SW480 (cell line): ENCODE results near the gene ACE.

Experiments used
- DNase-seq: peaks from one replicate; pipeline ENCODE4 v3.0.0-alpha.2; 2016; ENCODE audit warnings: low spot score

Gene ACE

GRCh38 chr17:63474586-63475460, 2.0 kb upstream of the ACE start:
- no peak for DNase-seq

DNA sequence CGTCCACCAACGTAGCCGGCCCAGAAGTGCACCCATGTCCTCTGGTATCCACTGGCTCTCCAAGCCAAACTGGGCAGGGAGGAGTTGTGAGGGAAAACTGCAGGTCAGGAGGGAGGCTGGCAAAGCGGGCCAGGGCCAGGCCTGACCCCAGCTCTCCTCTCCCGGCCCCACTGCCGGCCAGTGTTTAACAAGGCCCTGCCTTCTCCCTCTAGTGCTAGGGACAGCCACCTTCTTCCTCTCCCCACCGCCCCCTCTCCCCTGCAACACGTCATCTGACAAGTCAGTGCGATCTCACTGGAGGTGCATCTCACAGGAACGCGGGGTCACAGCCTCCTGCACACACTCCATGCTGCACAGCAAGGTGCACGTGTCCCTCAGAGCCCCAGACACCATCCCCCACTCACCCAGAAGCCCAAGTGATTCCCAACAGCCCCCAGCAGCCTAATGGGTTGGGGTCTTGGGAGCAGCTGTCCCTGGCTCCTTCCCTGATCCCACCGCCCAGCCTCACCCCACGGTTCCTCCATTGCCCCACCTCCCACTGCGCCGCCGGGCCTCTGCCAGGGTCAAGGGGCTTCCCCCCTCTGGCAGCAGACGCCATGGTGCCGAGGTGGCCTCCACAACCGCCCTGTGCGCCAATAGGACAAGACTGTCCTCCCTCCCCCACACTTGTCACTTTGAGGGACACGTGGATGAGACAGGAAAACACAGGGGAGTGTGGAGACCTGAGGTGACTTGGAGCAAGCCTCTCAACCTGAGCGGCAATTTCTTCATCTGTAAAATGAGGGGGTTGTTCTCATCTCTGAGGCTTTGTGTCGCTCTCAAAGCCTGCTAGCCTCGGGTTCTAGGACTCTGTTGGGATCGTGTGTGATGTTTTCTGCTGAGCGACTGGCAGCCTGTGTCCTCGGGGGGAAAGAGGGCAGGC, 1.1 kb upstream of the ACE start:
- DNase-seq: no peak

- no peak for DNase-seq
Observed at GRCh38 chr17:63476459-63476853, 405 bp upstream of the ACE start.

DNA sequence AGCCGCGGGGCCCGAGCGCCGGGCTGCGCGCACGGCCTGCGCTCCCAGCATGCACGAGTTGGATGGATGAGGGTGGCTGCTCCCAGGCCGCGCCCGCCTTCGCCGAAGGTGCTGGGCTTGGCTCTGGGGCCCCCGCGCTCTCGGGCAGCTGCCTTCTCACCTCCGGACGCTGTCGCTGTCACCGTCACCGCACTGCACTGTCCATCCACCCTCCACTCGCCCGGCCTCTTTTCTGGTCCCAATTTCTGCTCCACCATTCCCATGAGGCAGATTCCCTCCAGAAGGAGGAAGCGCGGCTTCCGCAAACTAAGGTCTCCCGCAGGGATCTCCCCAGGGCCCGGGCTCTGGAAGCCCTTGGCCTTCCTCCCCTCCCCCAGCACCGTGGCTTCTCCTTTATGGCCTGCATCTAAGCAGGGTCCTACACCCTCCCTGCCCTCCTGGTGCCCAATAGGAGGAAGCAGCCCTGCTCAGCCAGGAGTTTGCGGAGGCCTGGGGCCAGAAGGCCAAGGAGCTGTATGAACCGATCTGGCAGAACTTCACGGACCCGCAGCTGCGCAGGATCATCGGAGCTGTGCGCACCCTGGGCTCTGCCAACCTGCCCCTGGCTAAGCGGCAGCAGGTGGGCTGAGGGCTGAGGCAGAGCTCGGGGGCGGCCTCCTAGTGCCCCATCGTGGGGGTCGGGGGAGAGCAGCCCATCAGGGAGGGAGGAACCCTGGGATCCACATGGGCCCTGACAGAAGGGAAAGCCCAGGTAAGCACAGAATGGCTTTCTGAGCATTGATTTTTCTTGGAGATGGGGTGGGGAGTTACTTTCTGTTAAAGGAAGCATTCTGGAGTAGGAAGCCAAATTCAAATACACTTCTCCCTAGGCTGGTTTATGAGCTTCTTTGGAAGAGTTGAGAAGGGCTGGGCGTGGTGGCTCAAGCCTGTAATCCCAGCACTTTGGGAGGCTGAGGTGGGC, 899 bp downstream of the ACE start:
- DNase-seq: peak; percentile 48

GRCh38 chr17:63478814-63479494, 2.1 kb downstream of the ACE start:
- DNase-seq: peak; percentile 92

GRCh38 chr17:63479495-63480184, 2.8 kb downstream of the ACE start:
- no peak for DNase-seq

GRCh38 chr17:63480192-63480784, 3.4 kb downstream of the ACE start:
- DNase-seq: no peak

- no peak for DNase-seq
Observed at GRCh38 chr17:63480826-63481487, 4.1 kb downstream of the ACE start.

DNA sequence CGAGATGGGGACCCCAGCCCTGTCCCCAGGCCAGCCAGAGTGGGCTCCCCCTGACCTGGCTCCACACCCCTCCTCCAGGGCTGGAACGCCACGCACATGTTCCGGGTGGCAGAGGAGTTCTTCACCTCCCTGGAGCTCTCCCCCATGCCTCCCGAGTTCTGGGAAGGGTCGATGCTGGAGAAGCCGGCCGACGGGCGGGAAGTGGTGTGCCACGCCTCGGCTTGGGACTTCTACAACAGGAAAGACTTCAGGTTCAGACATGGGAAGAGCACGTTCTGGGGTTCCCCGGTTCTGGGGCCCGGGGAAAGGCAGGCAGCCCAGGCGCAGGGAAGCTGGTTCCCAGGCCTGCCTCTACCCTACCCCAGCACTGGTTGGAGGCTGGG, 4.6 kb downstream of the ACE start:
- DNase-seq: no peak

DNA sequence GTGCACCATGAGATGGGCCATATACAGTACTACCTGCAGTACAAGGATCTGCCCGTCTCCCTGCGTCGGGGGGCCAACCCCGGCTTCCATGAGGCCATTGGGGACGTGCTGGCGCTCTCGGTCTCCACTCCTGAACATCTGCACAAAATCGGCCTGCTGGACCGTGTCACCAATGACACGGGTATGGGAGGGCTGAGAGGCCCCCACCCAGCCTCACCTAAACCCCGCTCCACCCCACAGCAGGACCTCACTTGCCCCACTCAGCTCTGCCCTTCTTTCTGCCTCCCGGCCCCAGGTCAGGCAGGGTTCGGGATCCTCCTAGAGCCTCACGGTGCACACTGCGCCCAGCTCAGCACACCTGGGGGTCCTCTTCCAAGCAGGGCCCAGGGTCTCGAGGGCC, 5.6 kb downstream of the ACE start:
- no peak for DNase-seq

DNA sequence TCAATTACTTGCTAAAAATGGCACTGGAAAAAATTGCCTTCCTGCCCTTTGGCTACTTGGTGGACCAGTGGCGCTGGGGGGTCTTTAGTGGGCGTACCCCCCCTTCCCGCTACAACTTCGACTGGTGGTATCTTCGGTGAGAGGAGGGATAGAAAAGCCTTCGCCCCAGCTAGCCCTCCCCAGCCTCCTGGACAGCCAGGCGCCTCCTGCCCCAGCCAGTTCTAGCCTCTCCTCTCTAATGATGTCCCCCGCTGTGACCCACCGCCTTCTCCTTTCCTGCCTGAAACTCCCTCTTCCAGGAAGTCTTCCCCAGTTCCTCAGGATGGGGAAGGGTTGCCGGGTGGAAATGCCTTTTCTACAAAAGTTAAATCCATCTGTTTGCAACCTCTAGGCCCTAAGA, 6.2 kb downstream of the ACE start:
- DNase-seq: no peak

DNA sequence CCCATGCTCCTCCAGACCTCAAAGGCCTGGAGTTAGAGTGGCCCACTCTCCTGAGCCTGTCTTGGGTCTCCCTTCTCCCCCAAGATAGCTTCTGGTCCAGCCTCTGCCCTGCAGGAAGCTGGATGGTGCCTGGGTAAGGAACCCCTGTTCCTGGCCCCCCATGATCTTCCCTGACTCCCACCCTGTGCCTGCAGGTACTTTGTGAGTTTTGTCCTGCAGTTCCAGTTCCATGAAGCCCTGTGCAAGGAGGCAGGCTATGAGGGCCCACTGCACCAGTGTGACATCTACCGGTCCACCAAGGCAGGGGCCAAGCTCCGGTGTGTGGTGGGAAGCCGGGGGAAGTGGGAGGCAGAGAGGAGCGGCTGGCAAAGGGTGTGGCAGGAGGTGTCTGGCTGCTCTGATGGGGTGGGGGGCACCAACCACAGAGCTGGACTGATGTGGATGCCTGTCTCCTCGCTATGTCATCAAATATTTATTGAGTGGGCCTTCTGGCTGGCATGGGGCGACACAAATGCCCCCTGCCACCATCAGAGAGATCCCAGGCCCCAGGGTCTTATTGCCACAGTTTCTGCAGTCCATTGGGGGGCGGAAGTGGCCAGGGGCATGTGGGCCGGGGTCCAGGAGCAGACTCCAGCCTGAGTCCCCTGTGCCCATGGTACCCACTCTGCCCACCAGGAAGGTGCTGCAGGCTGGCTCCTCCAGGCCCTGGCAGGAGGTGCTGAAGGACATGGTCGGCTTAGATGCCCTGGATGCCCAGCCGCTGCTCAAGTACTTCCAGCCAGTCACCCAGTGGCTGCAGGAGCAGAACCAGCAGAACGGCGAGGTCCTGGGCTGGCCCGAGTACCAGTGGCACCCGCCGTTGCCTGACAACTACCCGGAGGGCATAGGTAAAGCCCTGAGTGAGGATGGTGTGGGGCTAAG, 7.1 kb downstream of the ACE start:
- no peak for DNase-seq

DNA sequence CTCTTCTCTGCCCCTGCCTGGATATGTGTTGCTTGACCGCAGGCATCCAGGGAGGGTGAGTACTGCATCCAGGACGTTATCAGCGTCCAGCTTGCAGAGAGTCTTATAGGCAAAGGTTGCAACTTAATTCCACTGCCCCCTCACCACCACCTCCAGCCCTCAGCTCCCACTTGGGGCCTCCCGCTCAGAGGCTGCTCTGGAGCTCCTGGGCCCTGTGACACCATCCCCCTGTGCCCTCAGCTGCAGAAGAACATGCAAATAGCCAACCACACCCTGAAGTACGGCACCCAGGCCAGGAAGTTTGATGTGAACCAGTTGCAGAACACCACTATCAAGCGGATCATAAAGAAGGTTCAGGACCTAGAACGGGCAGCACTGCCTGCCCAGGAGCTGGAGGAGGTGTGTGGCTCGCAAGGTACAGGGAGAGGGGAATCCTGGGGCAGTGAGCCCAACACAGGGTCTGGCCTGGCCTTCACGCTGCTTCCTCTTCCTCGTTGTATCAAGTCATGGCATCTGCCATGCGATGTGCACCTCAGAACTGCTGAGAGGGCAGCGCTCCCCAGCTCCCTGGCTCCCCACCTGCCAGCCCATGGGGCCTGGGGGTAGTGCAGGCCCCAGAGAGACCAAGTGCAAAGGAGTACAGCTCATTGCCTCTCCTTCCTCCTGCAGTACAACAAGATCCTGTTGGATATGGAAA, 9.6 kb downstream of the ACE start:
- DNase-seq: no peak

GRCh38 chr17:63487014-63487339, 10.1 kb downstream of the ACE start:
- no peak for DNase-seq

- DNase-seq: no peak
Observed at GRCh38 chr17:63488851-63489250, 12.0 kb downstream of the ACE start.

- DNase-seq: no peak
Observed at GRCh38 chr17:63489291-63489690, 12.4 kb downstream of the ACE start.

GRCh38 chr17:63490329-63490728, 13.5 kb downstream of the ACE start:
- no peak for DNase-seq

- no peak for DNase-seq
Observed at GRCh38 chr17:63490858-63491400, 14.1 kb downstream of the ACE start.
